Keratinocyte (primary cell): Measurements from ENCODE around the gene CD247. TPM values are rescaled to one million over a fixed set of nuclear protein-coding genes. Genes with fewer than 3 reads are reported as not detected.

Source experiments
- DNase-seq: peaks from one replicate; pipeline ENCODE4 v3.0.0-alpha.2; 2011; ENCODE audit warnings: low read depth, missing footprints, low spot score
- FAIRE-seq: peaks from 2 replicates; lab custom pipeline; 2011; peaks lifted over from hg19 to GRCh38; lab: Jason Lieb, UNC
- H2AFZ ChIP-seq: 2 replicates; pipeline ENCODE4 v1.6.0; 2012; ENCODE audit warnings: low read length, control low read depth, inconsistent platforms; ENCODE audit not compliant: control insufficient read depth
- H3K27ac ChIP-seq: 2 replicates; pipeline ENCODE4 v1.5.1; 2011; ENCODE audit warnings: low read length; ENCODE audit not compliant: control insufficient read depth, insufficient read depth
- H3K27me3 ChIP-seq: 3 replicates; pipeline ENCODE4 v1.6.0; 2011; ENCODE audit warnings: low read length; ENCODE audit not compliant: control insufficient read depth, insufficient read depth; ENCODE audit errors: extremely low read depth
- H3K36me3 ChIP-seq, 2 experiments: 2 replicates in 1 of 2; 3 replicates in 1 of 2; pipeline ENCODE4 v1.5.1; 2011; ENCODE audit warnings: low read length in 2 of 2, mild to moderate bottlenecking in 1 of 2; ENCODE audit not compliant: control insufficient read depth in 2 of 2, insufficient read depth in 2 of 2; ENCODE audit errors: extremely low read depth in 1 of 2
- H3K4me1 ChIP-seq: 3 replicates; pipeline ENCODE4 v1.5.1; 2011; ENCODE audit warnings: low read length; ENCODE audit not compliant: control insufficient read depth, insufficient read depth; ENCODE audit errors: extremely low read depth
- H3K4me2 ChIP-seq: 3 replicates; pipeline ENCODE4 v1.6.0; 2011; ENCODE audit warnings: low read depth, low read length; ENCODE audit not compliant: control insufficient read depth, insufficient read depth; ENCODE audit errors: extremely low read depth
- H3K4me3 ChIP-seq, 3 experiments: fragments of 200-600 bp in 1 of 3; sonication (generic) in 1 of 3; 2 replicates in 2 of 3; 3 replicates in 1 of 3; pipeline ENCODE4 v1.5.1; 2011 to 2016; ENCODE audit warnings: low read length in 3 of 3, mild to moderate bottlenecking in 3 of 3, control low read depth in 2 of 3, inconsistent platforms in 1 of 3, low read depth in 1 of 3, mixed read lengths in 1 of 3, mixed run types in 1 of 3, moderate library complexity in 1 of 3; ENCODE audit not compliant: control insufficient read depth in 2 of 3, insufficient read depth in 2 of 3; ENCODE audit errors: extremely low read depth in 1 of 3
- H3K79me2 ChIP-seq: 2 replicates; pipeline ENCODE4 v1.6.0; 2012; ENCODE audit warnings: low read length; ENCODE audit not compliant: control insufficient read depth, insufficient read depth
- H3K9ac ChIP-seq: 3 replicates; pipeline ENCODE4 v1.6.0; 2011; ENCODE audit warnings: low read length; ENCODE audit not compliant: control insufficient read depth, insufficient read depth; ENCODE audit errors: extremely low read depth
- H3K9me1 ChIP-seq: 3 replicates; pipeline ENCODE4 v1.6.0; 2011; ENCODE audit warnings: low read length; ENCODE audit not compliant: control insufficient read depth, insufficient read depth; ENCODE audit errors: extremely low read depth
- H3K9me3 ChIP-seq: 2 replicates; pipeline ENCODE4 v1.5.1; 2012; ENCODE audit warnings: low read depth, low read length; ENCODE audit not compliant: control insufficient read depth
- H4K20me1 ChIP-seq: 3 replicates; pipeline ENCODE4 v1.6.0; 2011; ENCODE audit warnings: low read length; ENCODE audit not compliant: control insufficient read depth, insufficient read depth; ENCODE audit errors: extremely low read depth
- CTCF ChIP-seq, 3 experiments: IDR thresholded peaks in 1 of 3; conservative IDR thresholded peaks in 1 of 3; optimal IDR thresholded peaks in 1 of 3; 2 replicates in 2 of 3; 3 replicates in 1 of 3; pipeline versions ENCODE3 to v1.5.1; 2011; ENCODE audit warnings: low read length in 3 of 3, mild to moderate bottlenecking in 3 of 3, moderate library complexity in 2 of 3, control low read depth in 1 of 3, inconsistent platforms in 1 of 3; ENCODE audit not compliant: insufficient read depth in 2 of 3; ENCODE audit errors: extremely low read depth in 1 of 3
- EZH2 ChIP-seq: IDR thresholded peaks from one replicate; pipeline ENCODE4 v1.6.1; 2012; ENCODE audit warnings: inconsistent platforms, mild to moderate bottlenecking, low read length, moderate library complexity
- dilution Hi-C: fragments of 300-500 bp; cut with MboI; formaldehyde crosslinking; loops from one replicate; pipeline ENCODE4 v1.7.0; 2020; ENCODE audit warnings: low sequenced_read_pairs; ENCODE audit not compliant: extremely low pct_ligation_motif_present
- polyA plus RNA-seq, 5 experiments: library from polyadenylated mRNA; depleted of rRNA in 3 of 5; stranded (reverse) in 3 of 5; stranded (forward) in 1 of 5; unstranded in 1 of 5; fragments of >200 nt; gene quantifications; 1 replicate in 1 of 5; 2 replicates in 3 of 5; 3 replicates in 1 of 5; pipeline versions ENCODE4 v1.2.1 to v1.2.3, GENCODE V29; 2011 to 2012; ENCODE audit warnings: missing spikeins in 2 of 5, low read depth in 1 of 5, low replicate concordance in 1 of 5

Gene CD247
- polyA plus RNA-seq, 1 donor (not counting 4 experiments of a cell fraction or from before 2014, with no cell fraction given), result not detected

- Histone ChIP-seq H3K27me3 (peaks cover 3% of the 10 kb centered on the region), H3K36me3 (no peaks in the 10 kb centered on the region), H3K4me3 (no peak overlapping the region), H3K27ac (no peak overlapping the region), H3K4me1 (no peaks in the 10 kb centered on the region), H3K9me1 (no peaks in the 10 kb centered on the region), H3K9ac (no peak overlapping the region), H3K9me3 (no peaks in the 10 kb centered on the region), H2AFZ (no peak overlapping the region), H4K20me1 (no peaks in the 10 kb centered on the region), H3K79me2 (no peaks in the 10 kb centered on the region), H3K4me2 (no peak overlapping the region)
- TF ChIP-seq CTCF (optimal IDR thresholded peaks at IDR 0.05 in 1 of 3, IDR thresholded peaks at IDR 0.05 in 1 of 3, conservative IDR thresholded peaks at IDR 0.05 in 1 of 3; ENCODE audit: extremely low read depth in 1 of 3, insufficient read depth in 2 of 3, low read length in 3 of 3) (no peak), EZH2 (no peak)
- dilution Hi-C loops, result no loop called here
- no peak for FAIRE-seq
- no peak for DNase-seq
Measured at GRCh38 chr1:167492481-167492910, 25.8 kb downstream of the CD247 start.

- Histone ChIP-seq H3K9me3 (no peaks in the 10 kb centered on the region), H4K20me1 (no peaks in the 10 kb centered on the region), H3K79me2 (no peaks in the 10 kb centered on the region), H3K4me1 (no peaks in the 10 kb centered on the region), H3K4me2 (no peak overlapping the region), H3K27ac (no peak overlapping the region), H3K36me3 (no peaks in the 10 kb centered on the region), H3K27me3 (peaks cover 3% of the 10 kb centered on the region), H2AFZ (no peak overlapping the region), H3K9ac (no peak overlapping the region), H3K4me3 (no peak overlapping the region), H3K9me1 (no peaks in the 10 kb centered on the region)
- no peak for DNase-seq
- FAIRE-seq, result no peak
- TF ChIP-seq EZH2 (no peak), CTCF (optimal IDR thresholded peaks at IDR 0.05 in 1 of 3, IDR thresholded peaks at IDR 0.05 in 1 of 3, conservative IDR thresholded peaks at IDR 0.05 in 1 of 3; ENCODE audit: extremely low read depth in 1 of 3, insufficient read depth in 2 of 3, low read length in 3 of 3) (no peak)
- dilution Hi-C loops, result no loop called here
Measured at GRCh38 chr1:167491586-167492461, 26.5 kb downstream of the CD247 start.
